HepG2 (cell line): ENCODE measurements around the gene SDK1. TPM values are rescaled to one million over a fixed set of nuclear protein-coding genes. Genes with fewer than 3 reads are reported as not detected.

ENCODE experiments used
- ATAC-seq: fragments of 200-7000 bp; cut with Tn5 transposase; 3 replicates; pipeline ENCODE4 v1.9.1; 2020; ENCODE audit warnings: mild to moderate bottlenecking, moderate library complexity
- BruUV-seq: library from RNA; stranded (reverse); fragments of 400-500 nt; replicated peaks from 2 replicates; lab custom pipeline; 2021; lab: Mats Ljungman, UMichigan
- CTCF ChIA-PET: fragments of 300-600 bp; formaldehyde crosslinking; extraction: SDS; loops from one replicate; lab custom pipeline; 2021; ENCODE audit warnings: low total read pairs, inconsistent platforms, low intra/inter-chr PET ratio; lab: Yijun Ruan, JAX
- POLR2A ChIA-PET: fragments of 350-600 bp; sonication (Branson Sonifier 250); formaldehyde crosslinking; loops from one replicate; lab custom pipeline; 2020; ENCODE audit warnings: antibody characterized with exemption, inconsistent platforms; lab: Yijun Ruan, JAX
- DNase-seq: peaks from one replicate; pipeline ENCODE4 v3.0.0-alpha.2; 2015; ENCODE audit warnings: low spot score
- FAIRE-seq: peaks from 3 replicates; lab custom pipeline; 2011; peaks lifted over from hg19 to GRCh38; lab: Jason Lieb, UNC
- H2AFZ ChIP-seq: one replicate; pipeline ENCODE4 v1.6.1; 2011; ENCODE audit warnings: low read length, inconsistent platforms
- H3K27ac ChIP-seq: fragments of 300-600 bp; 3 replicates; pipeline ENCODE4 v1.8.0; 2011; ENCODE audit warnings: mixed run types, mild to moderate bottlenecking, mixed read lengths, low read length, inconsistent platforms; ENCODE audit not compliant: insufficient read depth; ENCODE audit errors: extremely low read length
- H3K27me3 ChIP-seq, 2 experiments: fragments of 200-600 bp in 1 of 2; 2 replicates in 1 of 2; 3 replicates in 1 of 2; pipeline versions ENCODE4 v1.6.0 to v1.8.0; 2011; ENCODE audit warnings: low read length in 2 of 2, mild to moderate bottlenecking in 2 of 2, moderate library complexity in 2 of 2, inconsistent platforms in 1 of 2; ENCODE audit not compliant: insufficient read depth in 2 of 2, control insufficient read depth in 1 of 2
- H3K36me3 ChIP-seq, 2 experiments: fragments of 200-600 bp in 1 of 2; replicated peaks in 1 of 2; 2 replicates in 1 of 2; 3 replicates in 1 of 2; pipeline versions ENCODE4 v1.5.1 to v1.8.0; 2011; ENCODE audit warnings: low read length in 2 of 2, inconsistent platforms in 1 of 2; ENCODE audit not compliant: insufficient read depth in 2 of 2, control insufficient read depth in 1 of 2
- H3K4me1 ChIP-seq: 2 replicates; pipeline ENCODE4 v1.5.1; 2012; ENCODE audit warnings: low read length, inconsistent platforms; ENCODE audit not compliant: insufficient read depth
- H3K4me2 ChIP-seq: 2 replicates; pipeline ENCODE4 v1.6.0; 2011; ENCODE audit warnings: low read depth, low read length, inconsistent platforms
- H3K4me3 ChIP-seq, 3 experiments: fragments of 200-600 bp in 1 of 3; sonication (generic), shearing (Covaris generic) in 1 of 3; replicated peaks in 1 of 3; 2 replicates each; pipeline ENCODE4 v1.5.1; 2011 to 2016; ENCODE audit warnings: low read length in 3 of 3, inconsistent platforms in 2 of 3, low read depth in 2 of 3, mild to moderate bottlenecking in 2 of 3, control low read depth in 1 of 3, mixed read lengths in 1 of 3; ENCODE audit not compliant: insufficient read depth in 1 of 3
- H3K79me2 ChIP-seq: one replicate; pipeline ENCODE4 v1.6.1; 2011; ENCODE audit warnings: low read length, inconsistent platforms; ENCODE audit not compliant: insufficient read depth
- H3K9ac ChIP-seq: 2 replicates; pipeline ENCODE4 v1.6.0; 2011; ENCODE audit warnings: mild to moderate bottlenecking, low read depth, low read length, inconsistent platforms; ENCODE audit not compliant: insufficient read depth
- H3K9me3 ChIP-seq: 2 replicates; pipeline ENCODE4 v1.5.1; 2012; ENCODE audit warnings: mild to moderate bottlenecking, low read length
- H4K20me1 ChIP-seq: 2 replicates; pipeline ENCODE4 v1.6.0; 2011; ENCODE audit warnings: inconsistent platforms, mild to moderate bottlenecking, low read length, moderate library complexity; ENCODE audit not compliant: insufficient read depth
- AHR ChIP-seq: IDR thresholded peaks from 2 replicates; pipeline ENCODE4 v1.6.1; 2018; ENCODE audit warnings: missing genetic modification reagents, missing compliant biosample characterization
- CAMTA2 ChIP-seq: sonication (generic); formaldehyde crosslinking; IDR thresholded peaks from 2 replicates; pipeline ENCODE4 v1.4.0; 2020; ENCODE audit warnings: mild to moderate bottlenecking, missing genetic modification reagents, borderline replicate concordance
- HDAC2 ChIP-seq: sonication (generic); formaldehyde crosslinking; IDR thresholded peaks from 2 replicates; pipeline ENCODE4 v1.4.0; 2020; ENCODE audit warnings: missing genetic modification reagents
- HOXD1 ChIP-seq: sonication (generic); formaldehyde crosslinking; IDR thresholded peaks from 2 replicates; pipeline ENCODE4 v1.5.0; 2020; ENCODE audit warnings: missing genetic modification reagents
- MAF1 ChIP-seq: sonication (generic); formaldehyde crosslinking; IDR thresholded peaks from 2 replicates; pipeline ENCODE4 v1.5.0; 2020; ENCODE audit warnings: missing genetic modification reagents, borderline replicate concordance
- TARDBP ChIP-seq: sonication (generic); formaldehyde crosslinking; IDR thresholded peaks from 2 replicates; pipeline ENCODE4 v1.8.0; 2022; ENCODE audit warnings: mild to moderate bottlenecking, missing genetic modification reagents
- ZKSCAN5 ChIP-seq: sonication (generic); formaldehyde crosslinking; IDR thresholded peaks from 2 replicates; pipeline ENCODE4 v1.5.1; 2020; ENCODE audit warnings: mild to moderate bottlenecking, missing genetic modification reagents
- ZNF563 ChIP-seq: sonication (generic); formaldehyde crosslinking; IDR thresholded peaks from 2 replicates; pipeline ENCODE4 v1.8.0; 2022; ENCODE audit warnings: mild to moderate bottlenecking, moderate library complexity, missing genetic modification reagents
- WGBS: methylation state at CpG from one replicate; pipeline ENCODE4 v1.1.6; 2017; ENCODE audit warnings: low lambda C conversion rate; 5-methylcytosine and 5-hydroxymethylcytosine counted together
- in situ Hi-C: cut with HindIII; loops from 2 replicates; pipeline ENCODE4 v1.10.0; 2017; ENCODE audit warnings: low pct_unique_long_range_greater_than_20kb; ENCODE audit not compliant: extremely low pct_ligation_motif_present
- intact Hi-C: fragments of 100-400 bp; cut with micrococcal nuclease; formaldehyde crosslinking; loops from one replicate; pipeline ENCODE4 v1.10.0; 2022; ENCODE audit not compliant: unreplicated experiment
- polyA plus RNA-seq, 8 experiments: library from polyadenylated mRNA; depleted of rRNA in 3 of 8; stranded (reverse) in 7 of 8; unstranded in 1 of 8; fragments of >200 nt; fragmentation: Illumina TruSeq in 4 of 8; extraction: Trizol in 4 of 8; gene quantifications; 2 replicates each; pipeline versions ENCODE4 v1.2.1 to v1.2.3, GENCODE V29; 2011 to 2016; ENCODE audit warnings: low read depth in 4 of 8, missing spikeins in 1 of 8, mixed read lengths in 1 of 8; ENCODE audit not compliant: insufficient read depth in 1 of 8
- total RNA-seq, 5 experiments: library from RNA; depleted of rRNA; stranded (reverse); fragments of >200 nt; fragmentation: Illumina TruSeq; extraction: Trizol; gene quantifications; 2 replicates each; pipeline ENCODE4 v1.2.3, GENCODE V29; 2016; ENCODE audit warnings: low read depth in 1 of 5
- TF ChIP-seq, protein P1 (sequence below): sonication (generic); formaldehyde crosslinking; IDR thresholded peaks from 2 replicates; pipeline ENCODE4 v1.8.1; 2023; ENCODE audit warnings: mild to moderate bottlenecking, inconsistent platforms, moderate library complexity, missing genetic modification reagents, borderline replicate concordance
- TF ChIP-seq, protein P2 (sequence below): sonication (generic); formaldehyde crosslinking; IDR thresholded peaks from 2 replicates; pipeline ENCODE4 v1.5.1; 2020; ENCODE audit warnings: mild to moderate bottlenecking, missing genetic modification reagents, moderate library complexity
- TF ChIP-seq, protein P3 (sequence below): conservative IDR thresholded peaks from 2 replicates; pipeline ENCODE4 v1.6.1; 2018; ENCODE audit warnings: missing genetic modification reagents

The SDK1 gene
- total and polyA plus RNA-seq, 2 of the 13 experiments (the other 11 are each of a cell fraction or from before 2014, with no cell fraction given), result 0.35 to 2.4 TPM

GRCh38 chr7:3767917-3768777, 467.1 kb downstream of the SDK1 start:
- 72% methylated on average over 9 of the region's 9 CpGs for WGBS
- Histone ChIP-seq H3K79me2 (no peaks in the 10 kb centered on the region), H3K4me1 (peaks cover 12% of the 10 kb centered on the region; the same call in 1 of the 2 replicates), H3K4me2 (no peak overlapping the region), H3K27me3 (no peaks in the 10 kb centered on the region), H3K9me3 (no peaks in the 10 kb centered on the region), H3K9ac (no peak overlapping the region), H3K36me3 (no peaks in the 10 kb centered on the region), H2AFZ (no peak overlapping the region), H3K4me3 (no peak overlapping the region), H4K20me1 (no peaks in the 10 kb centered on the region), H3K27ac (no peak overlapping the region)
- no TSS peak for BruUV-seq
- in situ Hi-C loops, result no loop called here
- ChIA-PET CTCF (no interaction called here), POLR2A (no interaction called here)
- TF ChIP-seq ZKSCAN5, result no peak
- no peak for TF ChIP-seq HDAC2
- no peak for TF ChIP-seq TARDBP
- TF ChIP-seq HOXD1 (CRISPR knock-in tag), result no peak
- no peak for TF ChIP-seq AHR (CRISPR knock-in tag)
- no peak for TF ChIP-seq MAF1 (CRISPR knock-in tag)
- TF ChIP-seq, protein P1, sequence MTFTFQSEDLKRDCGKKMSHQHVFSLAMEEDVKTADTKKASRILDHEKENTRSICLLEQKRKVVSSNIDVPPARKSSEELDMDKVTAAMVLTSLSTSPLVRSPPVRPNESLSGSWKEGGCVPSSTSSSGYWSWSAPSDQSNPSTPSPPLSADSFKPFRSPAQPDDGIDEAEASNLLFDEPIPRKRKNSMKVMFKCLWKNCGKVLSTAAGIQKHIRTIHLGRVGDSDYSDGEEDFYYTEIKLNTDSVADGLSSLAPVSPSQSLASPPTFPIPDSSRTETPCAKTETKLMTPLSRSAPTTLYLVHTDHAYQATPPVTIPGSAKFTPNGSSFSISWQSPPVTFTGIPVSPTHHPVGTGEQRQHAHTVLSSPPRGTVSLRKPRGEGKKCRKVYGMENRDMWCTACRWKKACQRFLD (CRISPR knock-in tag), result no peak
- no peak for TF ChIP-seq ZNF563 (CRISPR knock-in tag)
- TF ChIP-seq, protein P2, sequence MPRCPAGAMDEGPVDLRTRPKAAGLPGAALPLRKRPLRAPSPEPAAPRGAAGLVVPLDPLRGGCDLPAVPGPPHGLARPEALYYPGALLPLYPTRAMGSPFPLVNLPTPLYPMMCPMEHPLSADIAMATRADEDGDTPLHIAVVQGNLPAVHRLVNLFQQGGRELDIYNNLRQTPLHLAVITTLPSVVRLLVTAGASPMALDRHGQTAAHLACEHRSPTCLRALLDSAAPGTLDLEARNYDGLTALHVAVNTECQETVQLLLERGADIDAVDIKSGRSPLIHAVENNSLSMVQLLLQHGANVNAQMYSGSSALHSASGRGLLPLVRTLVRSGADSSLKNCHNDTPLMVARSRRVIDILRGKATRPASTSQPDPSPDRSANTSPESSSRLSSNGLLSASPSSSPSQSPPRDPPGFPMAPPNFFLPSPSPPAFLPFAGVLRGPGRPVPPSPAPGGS, result no peak
- TF ChIP-seq, protein P3, sequence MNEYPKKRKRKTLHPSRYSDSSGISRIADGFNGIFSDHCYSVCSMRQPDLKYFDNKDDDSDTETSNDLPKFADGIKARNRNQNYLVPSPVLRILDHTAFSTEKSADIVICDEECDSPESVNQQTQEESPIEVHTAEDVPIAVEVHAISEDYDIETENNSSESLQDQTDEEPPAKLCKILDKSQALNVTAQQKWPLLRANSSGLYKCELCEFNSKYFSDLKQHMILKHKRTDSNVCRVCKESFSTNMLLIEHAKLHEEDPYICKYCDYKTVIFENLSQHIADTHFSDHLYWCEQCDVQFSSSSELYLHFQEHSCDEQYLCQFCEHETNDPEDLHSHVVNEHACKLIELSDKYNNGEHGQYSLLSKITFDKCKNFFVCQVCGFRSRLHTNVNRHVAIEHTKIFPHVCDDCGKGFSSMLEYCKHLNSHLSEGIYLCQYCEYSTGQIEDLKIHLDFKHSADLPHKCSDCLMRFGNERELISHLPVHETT, result no peak
- no peak for TF ChIP-seq CAMTA2 (CRISPR knock-in tag)
- DNase-seq (no peak), ATAC-seq (no peak), FAIRE-seq (no peak)
- intact Hi-C loops, result no loop called here
